ENCODE results near the gene GPR83.
"Not testable (repeated sequence)": the region's sequence is repeated elsewhere in the genome, so short reads cannot be mapped to it uniquely, and the experiment has no call there.

The GPR83 gene

GRCh38 chr11:94379613-94380012 lies 21.6 kb downstream of the GPR83 start:
- no peaks in the 10 kb centered on the region for H4K20me1 ChIP-seq (ENCODE audit: insufficient read depth, low read length)
- no peaks in the 10 kb centered on the region for H3K4me1 ChIP-seq (ENCODE audit: insufficient read depth, low read length, severe bottlenecking)
- no peak overlapping the region for H3K27ac ChIP-seq (ENCODE audit: low read depth, low read length, poor library complexity, severe bottlenecking)
- H3F3A ChIP-seq (ENCODE audit: insufficient read depth, low read length) = no peaks in the 10 kb centered on the region
- TF ChIP-seq CTCF (IDR thresholded peaks at IDR 0.05; ENCODE audit: low read length) (no peak), EZH2 (IDR thresholded peaks at IDR 0.05; ENCODE audit: borderline replicate concordance, low read length) (no peak)
- H3K27me3 ChIP-seq (ENCODE audit: insufficient read depth, low read length) = no peaks in the 10 kb centered on the region
- no peak overlapping the region for H3K9ac ChIP-seq (ENCODE audit: low read length)
- H2AFZ ChIP-seq (ENCODE audit: low read length) = no peak overlapping the region
- H3K4me3 ChIP-seq (ENCODE audit: low read depth, low read length, poor library complexity, severe bottlenecking) = no peak overlapping the region
- H3K4me2 ChIP-seq (ENCODE audit: low read length) = no peak overlapping the region
- no peaks in the 10 kb centered on the region for H3K9me3 ChIP-seq (ENCODE audit: low read length)
- H3K9me2 ChIP-seq (ENCODE audit: low read depth, low read length) = no peaks in the 10 kb centered on the region
- H3K79me2 ChIP-seq (ENCODE audit: insufficient read depth, low read length) = no peaks in the 10 kb centered on the region
- no peaks in the 10 kb centered on the region for H3K36me3 ChIP-seq (ENCODE audit: insufficient read depth, low read length)

- no peak overlapping the region for H2AFZ ChIP-seq (ENCODE audit: low read length)
- H3K79me2 ChIP-seq (ENCODE audit: insufficient read depth, low read length) = no peaks in the 10 kb centered on the region
- H3K27me3 ChIP-seq (ENCODE audit: insufficient read depth, low read length) = no peaks in the 10 kb centered on the region
- TF ChIP-seq CTCF (IDR thresholded peaks at IDR 0.05; ENCODE audit: low read length) = no peak
- TF ChIP-seq EZH2 (IDR thresholded peaks at IDR 0.05; ENCODE audit: borderline replicate concordance, low read length) = no peak
- no peak overlapping the region for H3K4me3 ChIP-seq (ENCODE audit: low read depth, low read length, poor library complexity, severe bottlenecking)
- no peak overlapping the region for H3K27ac ChIP-seq (ENCODE audit: low read depth, low read length, poor library complexity, severe bottlenecking)
- H3K4me2 ChIP-seq (ENCODE audit: low read length) = no peak overlapping the region
- no peaks in the 10 kb centered on the region for H4K20me1 ChIP-seq (ENCODE audit: insufficient read depth, low read length)
- no peak overlapping the region for H3K9ac ChIP-seq (ENCODE audit: low read length)
- no peaks in the 10 kb centered on the region for H3K36me3 ChIP-seq (ENCODE audit: insufficient read depth, low read length)
- no peaks in the 10 kb centered on the region for H3F3A ChIP-seq (ENCODE audit: insufficient read depth, low read length)
- H3K4me1 ChIP-seq (ENCODE audit: insufficient read depth, low read length, severe bottlenecking) = no peaks in the 10 kb centered on the region
- H3K9me2 ChIP-seq (ENCODE audit: low read depth, low read length) = no peaks in the 10 kb centered on the region
- no peaks in the 10 kb centered on the region for H3K9me3 ChIP-seq (ENCODE audit: low read length)
Measured at GRCh38 chr11:94376841-94377240, 24.4 kb downstream of the GPR83 start.

- H3F3A ChIP-seq (ENCODE audit: insufficient read depth, low read length); H3K9me2 ChIP-seq (ENCODE audit: low read depth, low read length): not testable (repeated sequence)
Measured at GRCh38 chr11:94370576-94370975, 30.6 kb downstream of the GPR83 start.

GRCh38 chr11:94350850-94351563 lies 50.2 kb downstream of the GPR83 start:
- not testable (repeated sequence) for H3K79me2 ChIP-seq (ENCODE audit: insufficient read depth, low read length); H3K27me3 ChIP-seq (ENCODE audit: insufficient read depth, low read length); H3K4me3 ChIP-seq (ENCODE audit: low read depth, low read length, poor library complexity, severe bottlenecking); H3K9ac ChIP-seq (ENCODE audit: low read length); H3K4me2 ChIP-seq (ENCODE audit: low read length); H3F3A ChIP-seq (ENCODE audit: insufficient read depth, low read length); H2AFZ ChIP-seq (ENCODE audit: low read length); H4K20me1 ChIP-seq (ENCODE audit: insufficient read depth, low read length); H3K9me2 ChIP-seq (ENCODE audit: low read depth, low read length); H3K9me3 ChIP-seq (ENCODE audit: low read length); H3K27ac ChIP-seq (ENCODE audit: low read depth, low read length, poor library complexity, severe bottlenecking); H3K36me3 ChIP-seq (ENCODE audit: insufficient read depth, low read length); H3K4me1 ChIP-seq (ENCODE audit: insufficient read depth, low read length, severe bottlenecking)

More at GRCh38 chr11:94370576-94370975, 30.6 kb downstream of the GPR83 start:
- H4K20me1 ChIP-seq (ENCODE audit: insufficient read depth, low read length); H3K27me3 ChIP-seq (ENCODE audit: insufficient read depth, low read length); H3K79me2 ChIP-seq (ENCODE audit: insufficient read depth, low read length); H3K9ac ChIP-seq (ENCODE audit: low read length); H3K4me2 ChIP-seq (ENCODE audit: low read length); H3K4me1 ChIP-seq (ENCODE audit: insufficient read depth, low read length, severe bottlenecking); H3K27ac ChIP-seq (ENCODE audit: low read depth, low read length, poor library complexity, severe bottlenecking); H3K4me3 ChIP-seq (ENCODE audit: low read depth, low read length, poor library complexity, severe bottlenecking); H2AFZ ChIP-seq (ENCODE audit: low read length); H3K9me3 ChIP-seq (ENCODE audit: low read length); H3K36me3 ChIP-seq (ENCODE audit: insufficient read depth, low read length): not testable (repeated sequence)

GRCh38 chr11:94346311-94346710 lies 54.9 kb downstream of the GPR83 start:
- not testable (repeated sequence) for H4K20me1 ChIP-seq (ENCODE audit: insufficient read depth, low read length); H3K9ac ChIP-seq (ENCODE audit: low read length); H3K79me2 ChIP-seq (ENCODE audit: insufficient read depth, low read length); H3K9me2 ChIP-seq (ENCODE audit: low read depth, low read length); H3K9me3 ChIP-seq (ENCODE audit: low read length); H3K4me2 ChIP-seq (ENCODE audit: low read length); H3K27me3 ChIP-seq (ENCODE audit: insufficient read depth, low read length); H3F3A ChIP-seq (ENCODE audit: insufficient read depth, low read length); H2AFZ ChIP-seq (ENCODE audit: low read length); H3K4me1 ChIP-seq (ENCODE audit: insufficient read depth, low read length, severe bottlenecking); H3K4me3 ChIP-seq (ENCODE audit: low read depth, low read length, poor library complexity, severe bottlenecking); H3K36me3 ChIP-seq (ENCODE audit: insufficient read depth, low read length); H3K27ac ChIP-seq (ENCODE audit: low read depth, low read length, poor library complexity, severe bottlenecking)
